Omental fat pad (tissue), 4 donors: ENCODE data around the gene FIGN. TPM values are rescaled to one million over a fixed set of nuclear protein-coding genes. Genes with fewer than 3 reads are reported as not detected.
A peak's percentile ranks its signal among the peaks of the same experiment; 100 is the strongest.

ENCODE experiments used
- ATAC-seq: fragments of 150-250 bp; one replicate; pipeline ENCODE4 v1.9.1; 2016; ENCODE audit warnings: mild to moderate bottlenecking, moderate library complexity; ENCODE audit not compliant: low FRiP score
- DNase-seq: peaks from one replicate; pipeline ENCODE4 v3.0.0-alpha.2; 2019; ENCODE audit warnings: low spot score
- CTCF ChIP-seq, 3 donors: fragments of 450-650 bp; IDR thresholded peaks; one replicate each; pipeline ENCODE4 v1.5.1; 2016 to 2017; ENCODE audit warnings: antibody characterized with exemption in 3 of 3, mild to moderate bottlenecking in 3 of 3, moderate library complexity in 2 of 3
- total RNA-seq, 4 donors: library from RNA; depleted of rRNA; stranded (reverse); fragments of >200 nt; gene quantifications; one replicate each; pipeline ENCODE4 v1.1.0, GENCODE V29; 2016

Gene FIGN
- total RNA-seq, 4 donors from 2014 or later: 8.2 to 13.1 (median 10.7) TPM

- no peak for TF ChIP-seq CTCF (IDR thresholded peaks at IDR 0.05)
- DNase-seq (no peak), ATAC-seq (no peak)
Measured at GRCh38 chr2:163692081-163692480, 43.7 kb downstream of the FIGN start.

- DNase-seq (no peak), ATAC-seq (no peak)
- TF ChIP-seq CTCF (IDR thresholded peaks at IDR 0.05): no peak
Measured at GRCh38 chr2:163690896-163691295, 44.9 kb downstream of the FIGN start.

GRCh38 chr2:163687217-163687616 is 48.6 kb downstream of the FIGN start:
- no peak for TF ChIP-seq CTCF (IDR thresholded peaks at IDR 0.05)
- DNase-seq: no peak
- ATAC-seq: no peak

- ATAC-seq: no peak
- no peak for TF ChIP-seq CTCF (IDR thresholded peaks at IDR 0.05)
- DNase-seq: no peak
Measured at GRCh38 chr2:163686289-163686688, 49.5 kb downstream of the FIGN start.

GRCh38 chr2:163682695-163683094 is 53.1 kb downstream of the FIGN start:
- no peak for DNase-seq
- TF ChIP-seq CTCF (IDR thresholded peaks at IDR 0.05): no peak
- ATAC-seq: peak; percentile 58

GRCh38 chr2:163681745-163682144 is 54.1 kb downstream of the FIGN start:
- DNase-seq (no peak), ATAC-seq (peak; percentile 76)
- no peak for TF ChIP-seq CTCF (IDR thresholded peaks at IDR 0.05)

- no peak for TF ChIP-seq CTCF (IDR thresholded peaks at IDR 0.05)
- DNase-seq (no peak), ATAC-seq (no peak)
Measured at GRCh38 chr2:163675388-163675787, 60.4 kb downstream of the FIGN start.
